Stimulated activated CD4-positive, alpha-beta T cell treated with anti-CD3 and anti-CD28 coated beads, Interleukin-1b, Interleukin-23, amount 100 ng/mL, for 1 hour (primary cell): ENCODE data around the gene RGS16.

ENCODE experiments used
- DNase-seq, 2 donors: peaks; one replicate each; pipeline ENCODE4 v3.0.0-alpha.2; 2020; ENCODE audit warnings: low read depth in 2 of 2

Gene RGS16

DNA sequence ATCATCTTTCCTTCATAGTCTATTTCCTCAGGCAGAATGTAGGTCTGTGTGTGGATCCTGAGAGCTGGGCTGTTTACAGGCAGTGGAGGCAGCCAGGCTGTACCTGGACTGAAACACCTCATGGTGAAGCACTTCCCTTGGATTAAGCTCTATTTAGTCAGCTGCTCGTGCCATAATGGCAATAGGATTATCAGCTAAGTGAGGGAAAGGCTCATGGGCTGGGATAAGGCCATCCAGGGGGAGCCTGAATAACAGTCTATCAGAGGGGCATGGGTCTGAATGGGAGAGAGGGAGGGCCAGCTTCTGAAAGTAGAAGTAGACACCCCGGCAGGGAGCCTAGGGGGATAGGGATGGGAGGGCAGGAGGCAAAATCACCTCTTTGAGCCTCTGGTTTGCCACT, 23.5 kb downstream of the RGS16 start:
- no peak for DNase-seq

GRCh38 chr1:182575540-182576149, 28.5 kb downstream of the RGS16 start:
- DNase-seq: no peak

- no peak for DNase-seq
Measured at GRCh38 chr1:182574156-182574555, 30.0 kb downstream of the RGS16 start.

- DNase-seq: no peak
Measured at GRCh38 chr1:182570611-182570970, 33.6 kb downstream of the RGS16 start.

DNA sequence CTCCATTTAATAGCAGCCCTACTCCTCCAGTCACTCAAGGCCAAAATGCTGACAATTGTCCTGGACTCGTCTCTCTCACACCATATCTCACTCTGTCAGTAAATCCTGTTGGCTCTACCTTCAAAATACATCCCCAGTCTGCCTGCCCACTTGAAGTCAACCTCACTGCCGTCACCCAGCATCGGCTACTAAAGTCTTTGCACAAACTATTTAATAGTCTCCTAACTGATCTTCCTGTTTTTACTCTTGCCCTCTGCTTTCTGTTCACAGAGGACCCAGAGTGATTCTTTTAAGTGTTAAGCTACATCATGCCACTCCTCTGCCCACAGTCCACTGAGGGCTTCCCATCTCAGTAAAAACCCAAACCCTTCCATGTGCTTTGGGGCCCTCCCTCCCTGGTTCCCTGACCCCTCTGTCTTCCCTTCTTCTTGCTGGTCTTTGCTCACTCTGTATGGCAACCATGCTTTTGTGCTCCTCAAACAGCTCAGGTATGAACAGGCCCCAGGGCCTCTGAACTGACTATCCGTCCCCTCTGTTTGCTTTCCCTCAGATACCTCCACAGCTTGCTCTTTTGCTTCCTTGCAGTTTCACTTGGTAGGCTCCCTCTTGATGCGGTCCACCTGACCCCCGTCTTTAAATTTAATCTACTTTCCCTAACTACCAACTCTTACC, 34.1 kb downstream of the RGS16 start:
- DNase-seq: no peak

DNA sequence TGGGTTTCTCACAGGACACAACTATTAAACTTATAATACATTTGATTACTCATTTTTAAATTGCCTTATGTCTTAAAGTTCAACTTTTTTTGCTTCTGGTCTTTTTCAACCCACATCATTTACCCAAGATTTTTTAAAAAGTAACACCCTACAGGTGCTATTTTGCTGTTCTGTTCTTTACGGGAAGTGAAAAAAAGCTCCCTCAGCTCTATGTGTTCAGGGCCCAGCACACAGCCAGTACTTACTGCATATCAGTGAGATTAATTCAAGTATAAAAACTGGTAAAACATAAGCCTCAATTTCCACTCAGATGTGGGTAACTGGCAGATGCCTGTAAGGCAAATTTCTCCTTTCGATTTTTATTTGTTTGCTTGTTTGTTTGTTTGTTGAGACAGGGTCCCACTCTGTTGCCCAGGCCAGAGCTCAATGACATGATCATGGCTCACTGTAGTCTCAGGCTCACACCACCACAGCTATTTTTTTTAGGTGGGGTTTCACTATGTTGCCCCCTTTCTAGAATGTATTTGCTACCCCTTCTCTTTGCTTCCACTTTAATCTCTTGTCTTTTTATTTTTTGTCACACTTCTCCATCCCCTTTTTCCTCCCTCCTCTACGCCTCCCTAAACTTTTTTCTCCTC, 35.4 kb downstream of the RGS16 start:
- no peak for DNase-seq

DNA sequence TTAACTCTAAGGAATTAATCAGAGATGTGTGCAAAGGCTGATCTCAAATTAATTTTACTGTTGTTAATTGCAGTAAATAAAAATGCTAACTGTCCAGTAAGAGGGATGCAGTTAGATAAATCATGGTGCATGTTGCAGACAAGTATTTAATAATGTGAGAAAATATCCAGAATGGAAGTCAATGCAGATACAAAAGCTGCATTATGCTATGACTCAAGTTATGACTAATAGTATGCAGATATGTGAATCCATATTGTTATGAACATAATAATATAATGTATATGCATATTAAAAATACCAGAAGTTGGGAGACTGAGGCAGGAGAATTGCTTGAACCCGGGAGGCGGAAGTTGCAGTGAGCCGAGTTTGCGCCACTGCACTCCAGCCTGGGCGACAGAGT, 36.6 kb downstream of the RGS16 start:
- DNase-seq: no peak

- DNase-seq: no peak
Measured at GRCh38 chr1:182565537-182565936, 38.7 kb downstream of the RGS16 start.

DNA sequence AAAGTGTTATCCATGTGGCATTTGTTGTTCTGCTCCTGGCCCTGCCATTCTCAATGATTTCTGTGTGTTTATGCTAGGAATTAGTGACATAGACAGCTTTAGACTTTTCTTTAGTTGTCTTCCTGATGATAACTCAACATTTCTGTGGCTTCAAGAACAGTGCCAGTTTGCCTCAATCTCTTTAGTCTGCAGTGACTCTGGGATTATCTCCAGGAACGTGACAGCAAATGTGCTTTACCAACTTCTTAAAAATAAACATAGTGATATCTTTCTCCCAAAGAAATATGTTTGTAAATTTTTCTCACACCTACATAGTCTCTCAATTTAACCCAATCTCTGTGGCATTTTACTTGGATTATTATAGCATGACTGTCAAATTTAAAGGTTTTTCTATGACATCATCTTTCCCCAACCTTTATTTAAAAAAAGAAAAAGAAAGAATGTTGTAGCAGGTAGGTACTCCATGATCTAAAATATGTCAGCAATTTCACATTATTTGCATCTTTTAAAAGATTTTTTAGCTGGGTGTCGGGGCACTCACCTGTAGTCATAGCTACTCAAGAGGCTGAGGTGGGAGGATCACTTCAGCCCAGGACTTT, 39.7 kb downstream of the RGS16 start:
- no peak for DNase-seq

GRCh38 chr1:182563095-182563494, 41.1 kb downstream of the RGS16 start:
- no peak for DNase-seq

- no peak for DNase-seq
Measured at GRCh38 chr1:182561456-182561855, 42.7 kb downstream of the RGS16 start.

- DNase-seq: no peak
Measured at GRCh38 chr1:182560392-182560984, 43.7 kb downstream of the RGS16 start.

DNA sequence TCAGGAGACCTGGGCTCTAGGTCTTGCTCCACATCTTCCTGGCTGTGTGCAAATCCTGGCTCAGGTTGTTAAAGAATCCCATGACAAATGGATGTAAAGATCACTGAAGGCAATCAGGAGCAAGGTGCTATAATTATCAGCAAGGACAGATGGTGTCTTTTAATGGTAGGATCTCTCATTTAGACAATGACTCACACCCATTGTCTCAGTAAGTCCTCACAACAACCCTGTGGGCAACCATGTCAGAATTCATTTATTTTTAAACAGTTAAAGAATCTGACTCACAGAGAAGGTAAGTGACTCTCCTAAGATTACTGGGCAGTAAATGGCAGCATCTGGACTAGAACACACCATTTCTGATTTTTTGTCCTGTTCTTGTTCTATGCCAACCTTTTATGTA, 47.9 kb downstream of the RGS16 start:
- DNase-seq: no peak

GRCh38 chr1:182555493-182555892, 48.7 kb downstream of the RGS16 start:
- no peak for DNase-seq

- DNase-seq: no peak
Measured at GRCh38 chr1:182552527-182552926, 51.7 kb downstream of the RGS16 start.

GRCh38 chr1:182549811-182550210, 54.4 kb downstream of the RGS16 start:
- DNase-seq: no peak

DNA sequence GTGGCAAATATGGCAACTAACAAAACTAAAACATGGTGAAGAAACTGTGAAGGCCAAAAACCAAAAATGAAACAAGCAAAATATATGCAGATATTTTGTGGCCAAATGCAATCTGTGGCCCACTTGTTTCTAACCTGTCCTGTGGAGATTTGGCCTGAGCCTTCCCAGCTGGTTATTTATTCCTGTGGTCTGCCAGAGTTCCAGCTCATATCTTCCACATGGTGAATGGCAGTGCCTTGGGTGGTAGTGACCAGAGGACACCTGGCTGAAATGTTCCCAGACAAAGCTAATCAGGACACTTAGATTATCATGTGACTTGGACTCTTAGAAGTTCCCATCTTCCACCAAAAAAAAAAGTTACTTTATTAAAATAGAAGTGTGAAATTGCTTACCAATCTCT, 54.8 kb downstream of the RGS16 start:
- DNase-seq: no peak
